NCI-H1694 treated with DMSO at 0.1 percent for 48 hours (cell line): Measurements from ENCODE around the gene LARP1.
"Not testable (repeated sequence)": the region's sequence is repeated elsewhere in the genome, so short reads cannot be mapped to it uniquely, and the experiment has no call there.

Experiments used
- DNase-seq: peaks from one replicate; lab custom pipeline; 2025; lab: John Stamatoyannopoulos, UW

LARP1 gene

GRCh38 chr5:154794525-154795234, 39.5 kb downstream of the LARP1 start:
- no peak for DNase-seq

GRCh38 chr5:154795235-154795596, 40.0 kb downstream of the LARP1 start:
- DNase-seq = no peak

- DNase-seq = no peak
Measured at GRCh38 chr5:154797762-154798161, 42.6 kb downstream of the LARP1 start.

GRCh38 chr5:154800582-154800981, 45.4 kb downstream of the LARP1 start:
- no peak for DNase-seq

GRCh38 chr5:154801083-154801482, 45.9 kb downstream of the LARP1 start:
- no peak for DNase-seq

- DNase-seq = no peak
Measured at GRCh38 chr5:154802050-154802449, 46.9 kb downstream of the LARP1 start.

GRCh38 chr5:154806176-154806575, 51.0 kb downstream of the LARP1 start:
- no peak for DNase-seq

- DNase-seq = no peak
Measured at GRCh38 chr5:154811239-154811638, 56.1 kb downstream of the LARP1 start.

- peak; percentile 48 for DNase-seq
Measured at GRCh38 chr5:154811653-154812465, 56.7 kb downstream of the LARP1 start.

- DNase-seq = no peak
Measured at GRCh38 chr5:154813158-154813557, 58.0 kb downstream of the LARP1 start.

GRCh38 chr5:154813736-154814135, 58.6 kb downstream of the LARP1 start:
- no peak for DNase-seq

- DNase-seq = no peak
Measured at GRCh38 chr5:154815025-154815424, 59.8 kb downstream of the LARP1 start.

- DNase-seq = no peak
Measured at GRCh38 chr5:154815684-154816247, 60.6 kb downstream of the LARP1 start.

GRCh38 chr5:154816891-154817492, 61.8 kb downstream of the LARP1 start:
- DNase-seq = no peak

GRCh38 chr5:154817815-154818214, 62.6 kb downstream of the LARP1 start:
- DNase-seq = no peak

- no peak for DNase-seq
Measured at GRCh38 chr5:154818471-154819116, 63.4 kb downstream of the LARP1 start.

- DNase-seq = no peak
Measured at GRCh38 chr5:154819546-154819945, 64.4 kb downstream of the LARP1 start.

- no peak for DNase-seq
Measured at GRCh38 chr5:154820383-154820782, 65.2 kb downstream of the LARP1 start.

- not testable (repeated sequence) for DNase-seq
Measured at GRCh38 chr5:154822896-154823295, 67.7 kb downstream of the LARP1 start.

GRCh38 chr5:154823605-154824004, 68.4 kb downstream of the LARP1 start:
- no peak for DNase-seq

- no peak for DNase-seq
Measured at GRCh38 chr5:154824070-154824469, 68.9 kb downstream of the LARP1 start.

- no peak for DNase-seq
Measured at GRCh38 chr5:154829181-154829588, 74.0 kb downstream of the LARP1 start.
